WERI-Rb-1 (cell line): ENCODE results near the gene RHOT2.
A peak's percentile ranks its signal among the peaks of the same experiment; 100 is the strongest.

Experiments used
- DNase-seq: peaks from one replicate; pipeline ENCODE4 v3.0.0-alpha.2; 2020
- H3K27ac ChIP-seq: fragments of 250-450 bp; sonication (Bioruptor Pico); 2 replicates; pipeline ENCODE4 v1.5.1; 2020; ENCODE audit warnings: mild to moderate bottlenecking, moderate library complexity
- H3K27me3 ChIP-seq: fragments of 250-450 bp; sonication (Bioruptor Pico); 2 replicates; pipeline ENCODE4 v1.5.1; 2021; ENCODE audit warnings: mild to moderate bottlenecking, low read depth, moderate library complexity; ENCODE audit not compliant: insufficient read depth, severe bottlenecking
- H3K36me3 ChIP-seq: fragments of 250-450 bp; sonication (Bioruptor Pico); 2 replicates; pipeline ENCODE4 v1.5.1; 2020; ENCODE audit warnings: mild to moderate bottlenecking, moderate library complexity
- H3K4me3 ChIP-seq: 2 replicates; pipeline ENCODE4 v1.5.1; 2011; ENCODE audit warnings: low read depth, mild to moderate bottlenecking, control low read depth, low read length
- H3K9me3 ChIP-seq: fragments of 250-450 bp; sonication (Bioruptor Pico); 2 replicates; pipeline ENCODE4 v1.5.1; 2021; ENCODE audit warnings: mild to moderate bottlenecking, moderate library complexity; ENCODE audit not compliant: severe bottlenecking
- TF ChIP-seq, protein P1 (sequence below): IDR thresholded peaks from 2 replicates; pipeline ENCODE4 v1.5.1; 2011; ENCODE audit warnings: low read depth, mild to moderate bottlenecking, control low read depth, inconsistent platforms, low read length

RHOT2 gene

DNA sequence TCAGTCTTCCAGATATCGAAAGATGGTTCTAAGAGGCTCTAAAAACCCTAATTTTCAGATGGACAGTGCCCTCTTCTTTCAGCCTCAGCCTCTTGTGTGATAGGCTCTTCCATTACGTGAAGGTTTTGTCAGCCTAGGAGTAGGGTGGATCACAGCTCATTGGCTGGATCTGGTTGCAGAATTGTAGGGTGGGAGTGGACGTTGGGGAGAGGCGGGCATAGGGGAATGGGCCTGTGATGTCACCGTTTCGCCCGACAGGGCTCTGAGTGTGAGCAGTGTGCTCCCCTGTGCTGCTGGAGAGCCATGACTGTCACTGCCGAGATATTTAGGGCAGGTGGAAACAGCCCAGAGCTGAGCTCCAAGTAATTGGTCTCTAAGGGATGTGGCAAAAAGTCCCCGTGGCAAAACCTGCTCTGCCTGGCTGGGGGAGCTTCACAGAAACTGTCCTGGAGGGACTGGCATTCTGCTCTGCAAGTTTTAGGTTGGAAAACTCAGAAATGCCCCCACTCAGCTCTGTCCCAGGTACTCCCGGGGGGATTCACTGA, 43.3 kb upstream of the RHOT2 start:
- Histone ChIP-seq H3K27ac (no peak overlapping the region), H3K9me3 (no peaks in the 10 kb centered on the region), H3K4me3 (no peak overlapping the region), H3K36me3 (peaks cover 41% of the 10 kb centered on the region), H3K27me3 (no peaks in the 10 kb centered on the region)
- DNase-seq: no peak
- TF ChIP-seq, protein P1, sequence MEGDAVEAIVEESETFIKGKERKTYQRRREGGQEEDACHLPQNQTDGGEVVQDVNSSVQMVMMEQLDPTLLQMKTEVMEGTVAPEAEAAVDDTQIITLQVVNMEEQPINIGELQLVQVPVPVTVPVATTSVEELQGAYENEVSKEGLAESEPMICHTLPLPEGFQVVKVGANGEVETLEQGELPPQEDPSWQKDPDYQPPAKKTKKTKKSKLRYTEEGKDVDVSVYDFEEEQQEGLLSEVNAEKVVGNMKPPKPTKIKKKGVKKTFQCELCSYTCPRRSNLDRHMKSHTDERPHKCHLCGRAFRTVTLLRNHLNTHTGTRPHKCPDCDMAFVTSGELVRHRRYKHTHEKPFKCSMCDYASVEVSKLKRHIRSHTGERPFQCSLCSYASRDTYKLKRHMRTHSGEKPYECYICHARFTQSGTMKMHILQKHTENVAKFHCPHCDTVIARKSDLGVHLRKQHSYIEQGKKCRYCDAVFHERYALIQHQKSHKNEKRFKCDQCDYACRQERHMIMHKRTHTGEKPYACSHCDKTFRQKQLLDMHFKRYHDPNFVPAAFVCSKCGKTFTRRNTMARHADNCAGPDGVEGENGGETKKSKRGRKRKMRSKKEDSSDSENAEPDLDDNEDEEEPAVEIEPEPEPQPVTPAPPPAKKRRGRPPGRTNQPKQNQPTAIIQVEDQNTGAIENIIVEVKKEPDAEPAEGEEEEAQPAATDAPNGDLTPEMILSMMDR: no peak

DNA sequence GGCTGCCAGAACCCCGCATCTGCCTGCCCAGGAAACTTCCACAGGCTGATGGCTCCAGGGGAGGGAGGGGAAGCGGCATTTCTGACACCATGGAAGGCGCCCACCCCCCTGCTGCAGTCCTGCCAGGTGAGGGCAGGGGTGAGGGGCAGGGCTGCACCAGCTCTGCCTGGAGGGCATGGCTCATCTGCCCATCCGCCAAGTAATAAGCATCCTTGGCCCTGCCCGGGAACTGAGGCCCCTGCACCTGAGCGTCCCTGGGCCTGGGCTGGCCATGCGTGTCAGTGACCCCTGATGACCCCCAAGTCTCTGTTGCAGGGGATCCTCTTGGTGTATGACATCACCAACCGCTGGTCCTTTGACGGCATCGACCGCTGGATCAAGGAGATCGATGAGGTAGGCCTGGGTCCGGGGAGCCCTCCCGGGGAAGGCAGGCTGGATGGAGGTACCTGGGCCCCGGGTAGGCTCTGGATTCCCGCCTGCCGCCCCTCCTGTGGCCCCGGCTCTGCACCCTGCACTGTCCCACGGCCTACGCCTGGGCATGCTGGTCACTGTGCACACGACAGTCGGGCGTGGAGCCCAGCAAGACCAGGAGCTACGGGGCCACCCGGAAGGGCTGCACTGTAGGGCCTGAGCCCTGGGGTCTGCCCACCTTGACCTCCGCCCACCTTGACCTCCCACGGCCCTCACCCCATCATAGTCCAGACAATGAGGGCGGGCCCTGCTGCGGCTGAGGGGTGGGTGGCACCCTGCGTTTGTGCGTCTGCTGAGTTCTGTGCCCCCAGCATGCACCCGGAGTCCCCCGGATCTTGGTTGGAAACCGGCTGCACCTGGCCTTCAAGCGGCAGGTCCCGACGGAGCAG, 42.6 kb upstream of the RHOT2 start:
- H3K36me3 ChIP-seq: peaks cover 35% of the 10 kb centered on the region
- H3K9me3 ChIP-seq: no peaks in the 10 kb centered on the region
- no peak for DNase-seq
- no peak overlapping the region for H3K27ac ChIP-seq
- TF ChIP-seq, protein P1: no peak
- H3K27me3 ChIP-seq: no peaks in the 10 kb centered on the region
- no peak overlapping the region for H3K4me3 ChIP-seq

DNA sequence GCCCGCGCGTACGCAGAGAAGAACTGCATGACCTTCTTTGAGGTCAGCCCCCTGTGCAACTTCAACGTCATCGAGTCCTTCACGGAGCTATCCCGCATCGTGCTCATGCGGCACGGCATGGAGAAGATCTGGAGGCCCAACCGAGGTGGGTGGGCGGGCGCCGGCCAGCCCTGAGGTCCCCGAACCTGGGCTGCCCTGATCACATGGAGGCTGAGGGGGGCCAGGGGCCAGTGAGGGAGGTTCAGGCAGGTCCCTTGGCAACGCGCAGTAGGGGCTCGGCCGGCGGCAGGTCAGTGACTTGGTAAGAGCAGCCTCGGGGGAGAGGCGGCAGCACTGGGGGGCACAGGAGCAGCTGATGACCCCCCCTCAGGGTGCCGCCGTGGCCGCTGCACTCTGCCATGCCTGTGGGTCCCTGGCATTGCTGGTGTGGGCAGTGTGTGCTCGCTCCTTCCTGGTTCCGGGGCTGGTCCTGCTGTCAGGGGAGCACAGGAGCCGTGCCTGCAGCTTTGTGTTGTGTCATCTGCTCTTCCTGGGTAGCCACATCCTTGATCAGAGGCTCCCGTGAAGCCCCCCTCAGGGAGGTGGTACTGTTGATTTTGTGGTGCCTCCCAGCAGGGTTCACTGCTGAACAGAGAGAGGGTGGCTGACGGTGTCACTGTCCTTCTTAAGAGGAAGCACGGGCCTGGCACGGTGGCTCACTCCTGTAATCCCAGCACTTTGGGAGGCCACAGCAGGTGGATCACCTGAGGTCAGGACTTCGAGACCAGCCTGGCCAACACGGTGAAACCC, 41.8 kb upstream of the RHOT2 start:
- Histone ChIP-seq H3K27ac (no peak overlapping the region), H3K4me3 (no peak overlapping the region), H3K36me3 (peaks cover 35% of the 10 kb centered on the region), H3K27me3 (no peaks in the 10 kb centered on the region), H3K9me3 (no peaks in the 10 kb centered on the region)
- no peak for DNase-seq
- TF ChIP-seq, protein P1: no peak

DNA sequence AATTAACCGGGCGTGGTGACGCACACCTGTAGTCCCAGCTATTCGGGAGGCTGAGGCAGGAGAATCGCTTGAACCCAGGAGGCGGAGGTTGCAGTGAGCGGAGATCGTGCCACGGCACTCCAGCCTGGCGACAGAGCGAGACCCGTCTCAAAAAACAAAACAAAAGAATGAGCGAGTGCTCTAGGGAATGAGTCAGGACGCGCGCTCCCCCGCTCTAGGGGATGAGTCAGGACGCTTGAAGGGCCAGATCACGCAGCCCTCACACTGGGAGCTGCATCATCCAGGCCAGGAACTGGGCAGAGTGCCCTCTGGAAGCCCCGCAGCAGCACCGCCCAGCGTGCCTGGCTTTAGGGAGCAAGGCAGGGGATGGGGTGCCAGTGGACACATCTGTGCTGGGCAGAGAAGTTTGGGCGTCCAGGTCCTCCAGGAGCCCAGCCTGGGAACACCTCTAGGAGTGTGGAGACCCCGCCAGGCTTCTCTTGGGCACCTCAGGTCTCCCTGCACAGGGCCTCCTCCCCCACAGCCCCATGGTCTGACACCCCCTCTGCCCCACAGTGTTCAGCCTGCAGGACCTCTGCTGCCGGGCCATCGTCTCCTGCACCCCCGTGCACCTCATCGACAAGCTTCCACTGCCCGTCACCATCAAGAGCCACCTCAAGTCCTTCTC, 41.0 kb upstream of the RHOT2 start:
- H3K4me3 ChIP-seq: no peak overlapping the region
- H3K36me3 ChIP-seq: peaks cover 35% of the 10 kb centered on the region
- no peaks in the 10 kb centered on the region for H3K27me3 ChIP-seq
- no peaks in the 10 kb centered on the region for H3K9me3 ChIP-seq
- H3K27ac ChIP-seq: no peak overlapping the region
- DNase-seq: no peak
- TF ChIP-seq, protein P1: no peak

DNA sequence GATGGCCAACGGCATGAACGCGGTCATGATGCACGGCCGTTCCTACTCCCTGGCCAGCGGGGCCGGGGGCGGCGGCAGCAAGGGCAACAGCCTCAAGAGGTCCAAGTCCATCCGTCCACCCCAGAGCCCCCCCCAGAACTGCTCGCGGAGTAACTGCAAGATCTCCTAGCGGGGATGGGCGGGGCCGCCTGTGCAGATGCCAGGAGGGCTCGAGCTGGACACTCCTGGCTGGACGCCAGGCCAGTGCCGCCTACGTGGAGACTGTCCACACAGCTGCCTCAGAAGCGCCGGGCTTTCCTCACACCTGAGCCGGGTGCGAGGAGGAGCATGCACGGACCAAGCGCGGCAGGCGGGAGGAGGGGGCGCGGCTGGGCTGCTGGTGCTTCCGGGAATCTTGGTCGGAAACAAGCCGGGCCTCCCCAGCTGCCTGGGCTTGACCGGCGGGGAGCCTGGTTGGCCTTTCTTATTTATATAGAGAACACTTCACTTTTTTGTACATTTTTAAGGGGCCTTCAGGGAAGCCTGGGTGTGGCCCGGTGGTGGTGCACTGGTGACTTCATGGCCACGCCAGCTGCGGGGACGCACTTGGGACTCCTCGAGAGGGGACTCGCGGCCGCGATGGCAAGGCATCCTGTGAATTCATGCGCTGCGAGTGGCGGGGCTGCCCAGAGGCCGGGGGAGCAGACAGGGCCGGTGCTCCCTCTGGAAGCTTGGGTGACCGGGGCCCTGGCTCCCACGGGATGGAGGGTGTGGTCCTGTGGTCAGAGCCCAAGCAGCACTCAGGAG, 40.3 kb upstream of the RHOT2 start:
- Histone ChIP-seq H3K27me3 (no peaks in the 10 kb centered on the region), H3K4me3 (no peak overlapping the region), H3K9me3 (no peaks in the 10 kb centered on the region), H3K27ac (peak overlapping the region; percentile 96; the same call in 1 of the 2 replicates), H3K36me3 (peaks cover 38% of the 10 kb centered on the region)
- DNase-seq: no peak
- TF ChIP-seq, protein P1: no peak
